H9 (cell line): ENCODE results near the gene MARCHF9. TPM values are rescaled to one million over a fixed set of nuclear protein-coding genes. Genes with fewer than 3 reads are reported as not detected.

Experiments used
- DNase-seq: peaks from one replicate; pipeline ENCODE4 v3.0.0-alpha.2; 2017
- H2AFZ ChIP-seq: one replicate; pipeline ENCODE4 v1.6.1; 2013; ENCODE audit warnings: mild to moderate bottlenecking, low read length, control low read depth, moderate library complexity
- H2AK5ac ChIP-seq: 2 replicates; pipeline ENCODE4 v1.6.1; 2013; ENCODE audit warnings: low read length, control low read depth, mixed read lengths; ENCODE audit not compliant: insufficient read length
- H2BK120ac ChIP-seq: one replicate; pipeline ENCODE4 v1.6.1; 2013; ENCODE audit warnings: low read depth, mild to moderate bottlenecking, low read length, control low read depth, inconsistent platforms; ENCODE audit not compliant: poor library complexity, severe bottlenecking
- H2BK12ac ChIP-seq: 2 replicates; pipeline ENCODE4 v1.6.1; 2013; ENCODE audit warnings: low read length, control low read depth, mixed read lengths, low read depth; ENCODE audit not compliant: insufficient read length
- H2BK15ac ChIP-seq: 2 replicates; pipeline ENCODE4 v1.6.1; 2013; ENCODE audit warnings: low read depth, low read length, control low read depth
- H2BK20ac ChIP-seq: one replicate; pipeline ENCODE4 v1.6.1; 2013; ENCODE audit warnings: low read depth, mild to moderate bottlenecking, low read length, control low read depth, inconsistent platforms; ENCODE audit not compliant: poor library complexity, severe bottlenecking
- H2BK5ac ChIP-seq: 2 replicates; pipeline ENCODE4 v1.6.1; 2013; ENCODE audit warnings: low read length, control low read depth, mixed read lengths; ENCODE audit not compliant: insufficient read length
- H3K14ac ChIP-seq: 2 replicates; pipeline ENCODE4 v1.6.1; 2013; ENCODE audit warnings: low read length, control low read depth; ENCODE audit not compliant: insufficient read depth
- H3K18ac ChIP-seq: 2 replicates; pipeline ENCODE4 v1.6.1; 2013; ENCODE audit warnings: low read depth, mild to moderate bottlenecking, mixed read lengths, low read length, control low read depth; ENCODE audit not compliant: insufficient read length
- H3K23ac ChIP-seq: 2 replicates; pipeline ENCODE4 v1.6.1; 2013; ENCODE audit warnings: low read length, control low read depth, mixed read lengths, low read depth; ENCODE audit not compliant: insufficient read length
- H3K23me2 ChIP-seq: 2 replicates; pipeline ENCODE4 v1.6.1; 2013; ENCODE audit warnings: low read depth, mild to moderate bottlenecking, mixed read lengths, low read length, control low read depth; ENCODE audit not compliant: insufficient read length, poor library complexity, severe bottlenecking
- H3K27ac ChIP-seq: 2 replicates; pipeline ENCODE4 v1.5.1; 2013; ENCODE audit warnings: low read length, control low read depth, mixed read lengths, low read depth; ENCODE audit not compliant: insufficient read length
- H3K27me3 ChIP-seq: 2 replicates; pipeline ENCODE4 v1.6.1; 2013; ENCODE audit warnings: low read length, control low read depth, inconsistent platforms; ENCODE audit not compliant: insufficient read depth
- H3K4ac ChIP-seq: 2 replicates; pipeline ENCODE4 v1.6.1; 2013; ENCODE audit warnings: low read depth, mild to moderate bottlenecking, control low read depth, inconsistent platforms, low read length, moderate library complexity
- H3K4me1 ChIP-seq: 2 replicates; pipeline ENCODE4 v1.6.1; 2013; ENCODE audit warnings: low read length, control low read depth, inconsistent platforms; ENCODE audit not compliant: insufficient read depth
- H3K4me2 ChIP-seq: 2 replicates; pipeline ENCODE4 v1.6.1; 2013; ENCODE audit warnings: low read length, control low read depth, mixed read lengths; ENCODE audit not compliant: insufficient read length, insufficient read depth
- H3K56ac ChIP-seq: 2 replicates; pipeline ENCODE4 v1.6.1; 2013; ENCODE audit warnings: low read depth, mild to moderate bottlenecking, mixed read lengths, low read length, control low read depth; ENCODE audit not compliant: insufficient read length
- H3K79me1 ChIP-seq: 2 replicates; pipeline ENCODE4 v1.6.1; 2013; ENCODE audit warnings: low read depth, mild to moderate bottlenecking, moderate library complexity, low read length, control low read depth, inconsistent platforms; ENCODE audit not compliant: insufficient read depth, poor library complexity, severe bottlenecking
- H3K79me2 ChIP-seq: 2 replicates; pipeline ENCODE4 v1.6.1; 2013; ENCODE audit warnings: low read length, control low read depth, inconsistent platforms; ENCODE audit not compliant: insufficient read depth
- H3K9ac ChIP-seq: 2 replicates; pipeline ENCODE4 v1.6.1; 2013; ENCODE audit warnings: low read length, control low read depth, mixed read lengths; ENCODE audit not compliant: insufficient read length; ENCODE audit errors: extremely low read depth
- H3K9me3 ChIP-seq: one replicate; pipeline ENCODE4 v1.6.1; 2013; ENCODE audit warnings: low read depth, low read length, inconsistent platforms; ENCODE audit not compliant: control insufficient read depth
- H3T11ph ChIP-seq: one replicate; pipeline ENCODE4 v1.6.1; 2013; ENCODE audit warnings: mild to moderate bottlenecking, low read length, control low read depth, inconsistent platforms
- H4K20me1 ChIP-seq: one replicate; pipeline ENCODE4 v1.6.1; 2013; ENCODE audit not compliant: control insufficient read depth, insufficient read length, insufficient read depth
- H4K5ac ChIP-seq: 2 replicates; pipeline ENCODE4 v1.6.1; 2013; ENCODE audit warnings: low read depth, mild to moderate bottlenecking, mixed read lengths, low read length, control low read depth; ENCODE audit not compliant: insufficient read length
- H4K8ac ChIP-seq: replicated peaks from 2 replicates; pipeline ENCODE4 v1.6.1; 2013; ENCODE audit warnings: low read length, control low read depth, mixed read lengths, low read depth; ENCODE audit not compliant: insufficient read length
- H4K91ac ChIP-seq: 2 replicates; pipeline ENCODE4 v1.6.1; 2013; ENCODE audit warnings: low read depth, mild to moderate bottlenecking, moderate library complexity, mixed read lengths, low read length, control low read depth; ENCODE audit not compliant: insufficient read length
- H3K27ac Mint-ChIP-seq, 3 experiments: 2 replicates in 2 of 3; 3 replicates in 1 of 3; pipeline ENCODE4 v1.8.0; 2020 to 2021; ENCODE audit warnings: mixed read lengths in 3 of 3, mild to moderate bottlenecking in 1 of 3, moderate library complexity in 1 of 3
- H3K27me3 Mint-ChIP-seq: 2 replicates; pipeline ENCODE4 v1.8.0; 2021; ENCODE audit warnings: low read depth, mild to moderate bottlenecking, moderate library complexity, mixed read lengths
- H3K36me3 Mint-ChIP-seq, 3 experiments: 2 replicates in 2 of 3; 3 replicates in 1 of 3; pipeline ENCODE4 v1.8.0; 2020 to 2021; ENCODE audit warnings: low read depth in 3 of 3, mixed read lengths in 3 of 3; ENCODE audit not compliant: insufficient read depth in 1 of 3
- H3K4me1 Mint-ChIP-seq, 2 experiments: 2 replicates each; pipeline ENCODE4 v1.8.0; 2020; ENCODE audit warnings: mixed read lengths in 2 of 2
- H3K4me3 Mint-ChIP-seq, 2 experiments: 2 replicates in 1 of 2; 3 replicates in 1 of 2; pipeline ENCODE4 v1.8.0; 2020 to 2021; ENCODE audit warnings: mild to moderate bottlenecking in 2 of 2, mixed read lengths in 2 of 2, moderate library complexity in 1 of 2
- H3K9me3 Mint-ChIP-seq, 2 experiments: 2 replicates in 1 of 2; 3 replicates in 1 of 2; pipeline ENCODE4 v1.8.0; 2020; ENCODE audit warnings: mild to moderate bottlenecking in 2 of 2, mixed read lengths in 2 of 2, moderate library complexity in 1 of 2
- WGBS: extraction: QIAGEN DNeasy Blood & Tissue Kit; methylation state at CpG from one replicate; pipeline ENCODE4 v1.1.7; 2013; ENCODE audit warnings: missing lambda C conversion rate, low lambda C conversion rate, mixed read lengths; ENCODE audit not compliant: insufficient read length; ENCODE audit errors: extremely low coverage; 5-methylcytosine and 5-hydroxymethylcytosine counted together
- total RNA-seq: library from RNA; stranded (reverse); gene quantifications from 2 replicates; pipeline ENCODE4 v1.2.1, GENCODE V29; 2021
- TF ChIP-seq, protein P1 (sequence below): fragments of 200-600 bp; sonication (generic); conservative IDR thresholded peaks from 3 replicates; pipeline ENCODE4 v1.8.0; 2021; ENCODE audit warnings: antibody characterized with exemption, mild to moderate bottlenecking

The MARCHF9 gene
- total RNA-seq, 1 experiment from 2014 or later = 20.5 TPM

DNA sequence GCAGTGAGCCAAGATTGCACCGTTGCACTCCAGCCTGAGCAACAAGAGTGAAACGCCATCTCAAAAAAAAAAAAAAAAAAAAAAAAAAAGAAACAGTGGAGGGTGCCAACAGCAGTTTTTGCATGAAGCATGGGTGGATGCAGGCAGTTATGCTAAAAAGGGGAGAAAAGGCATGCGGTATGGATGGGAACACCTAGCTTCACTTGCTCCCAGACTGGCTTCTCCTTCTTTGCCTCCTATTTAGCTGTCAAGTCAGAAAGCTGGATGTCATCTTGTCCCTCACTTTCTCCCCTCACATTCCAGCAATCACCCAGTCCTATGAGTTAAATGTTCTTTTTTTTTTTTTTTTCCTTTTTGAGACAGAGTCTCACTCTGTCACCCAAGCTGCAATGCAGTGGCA, 20.1 kb downstream of the MARCHF9 start:
- Histone ChIP-seq H2BK12ac (no peak overlapping the region), H3K9ac (no peak overlapping the region), H4K8ac (no peak overlapping the region), H2BK20ac (no peak overlapping the region), H3K4ac (no peak overlapping the region), H3K79me2 (no peaks in the 10 kb centered on the region), H3K4me1 (no peaks in the 10 kb centered on the region), H2AK5ac (no peak overlapping the region), H3K23me2 (peaks cover 8% of the 10 kb centered on the region), H3K18ac (no peak overlapping the region), H2AFZ (no peak overlapping the region), H3T11ph (no peak overlapping the region), H2BK15ac (no peak overlapping the region), H3K56ac (no peak overlapping the region), H4K5ac (no peak overlapping the region), H2BK5ac (no peak overlapping the region), H4K20me1 (no peaks in the 10 kb centered on the region), H3K14ac (no peak overlapping the region), H4K91ac (no peak overlapping the region), H3K9me3 (no peaks in the 10 kb centered on the region), H3K79me1 (no peaks in the 10 kb centered on the region), H3K27ac (no peak overlapping the region), H3K4me2 (no peak overlapping the region), H3K23ac (no peak overlapping the region), H2BK120ac (no peak overlapping the region), H3K27me3 (no peaks in the 10 kb centered on the region)
- Mint-ChIP-seq H3K27ac (no peak overlapping the region), H3K27me3 (peaks cover 7% of the 10 kb centered on the region; the same call in 1 of the 2 replicates), H3K4me3 (no peak overlapping the region), H3K36me3 (peaks cover 8 to 20% (median 12%) of the 10 kb centered on the region in 3 experiments), H3K4me1 (peaks cover 7 to 12% of the 10 kb centered on the region in 2 experiments; a peak in 3 of 4 replicates), H3K9me3 (no peaks in the 10 kb centered on the region)
- TF ChIP-seq, protein P1, sequence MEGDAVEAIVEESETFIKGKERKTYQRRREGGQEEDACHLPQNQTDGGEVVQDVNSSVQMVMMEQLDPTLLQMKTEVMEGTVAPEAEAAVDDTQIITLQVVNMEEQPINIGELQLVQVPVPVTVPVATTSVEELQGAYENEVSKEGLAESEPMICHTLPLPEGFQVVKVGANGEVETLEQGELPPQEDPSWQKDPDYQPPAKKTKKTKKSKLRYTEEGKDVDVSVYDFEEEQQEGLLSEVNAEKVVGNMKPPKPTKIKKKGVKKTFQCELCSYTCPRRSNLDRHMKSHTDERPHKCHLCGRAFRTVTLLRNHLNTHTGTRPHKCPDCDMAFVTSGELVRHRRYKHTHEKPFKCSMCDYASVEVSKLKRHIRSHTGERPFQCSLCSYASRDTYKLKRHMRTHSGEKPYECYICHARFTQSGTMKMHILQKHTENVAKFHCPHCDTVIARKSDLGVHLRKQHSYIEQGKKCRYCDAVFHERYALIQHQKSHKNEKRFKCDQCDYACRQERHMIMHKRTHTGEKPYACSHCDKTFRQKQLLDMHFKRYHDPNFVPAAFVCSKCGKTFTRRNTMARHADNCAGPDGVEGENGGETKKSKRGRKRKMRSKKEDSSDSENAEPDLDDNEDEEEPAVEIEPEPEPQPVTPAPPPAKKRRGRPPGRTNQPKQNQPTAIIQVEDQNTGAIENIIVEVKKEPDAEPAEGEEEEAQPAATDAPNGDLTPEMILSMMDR = no peak
- WGBS = no CpG with 5 or more reads among the region's 3 CpGs
- no peak for DNase-seq
